ENCODE results near the gene MPZL2. TPM values are rescaled to one million over a fixed set of nuclear protein-coding genes. Genes with fewer than 3 reads are reported as not detected.

Gene MPZL2
- total RNA-seq, 1 donor, result 0.36 TPM

- DNase-seq (ENCODE audit: low read depth), result no peak
- H3K4me3 ChIP-seq (ENCODE audit: low read depth, low read length), result no peak overlapping the region
- no peak for TF ChIP-seq CTCF (IDR thresholded peaks at IDR 0.05; ENCODE audit: insufficient read depth, low read length)
Measured at GRCh38 chr11:118283756-118284350, 19.8 kb upstream of the MPZL2 start.

GRCh38 chr11:118283037-118283636 lies 19.0 kb upstream of the MPZL2 start:
- no peak for DNase-seq (ENCODE audit: low read depth)
- TF ChIP-seq CTCF (IDR thresholded peaks at IDR 0.05; ENCODE audit: insufficient read depth, low read length), result no peak
- no peak overlapping the region for H3K4me3 ChIP-seq (ENCODE audit: low read depth, low read length)

- H3K4me3 ChIP-seq (ENCODE audit: low read depth, low read length), result no peak overlapping the region
- no peak for TF ChIP-seq CTCF (IDR thresholded peaks at IDR 0.05; ENCODE audit: insufficient read depth, low read length)
- DNase-seq (ENCODE audit: low read depth), result no peak
Measured at GRCh38 chr11:118282606-118283005, 18.5 kb upstream of the MPZL2 start.

GRCh38 chr11:118281284-118281683 lies 17.2 kb upstream of the MPZL2 start:
- no peak overlapping the region for H3K4me3 ChIP-seq (ENCODE audit: low read depth, low read length)
- no peak for DNase-seq (ENCODE audit: low read depth)
- TF ChIP-seq CTCF (IDR thresholded peaks at IDR 0.05; ENCODE audit: insufficient read depth, low read length), result no peak

- DNase-seq (ENCODE audit: low read depth), result peak; percentile 9
- TF ChIP-seq CTCF (IDR thresholded peaks at IDR 0.05; ENCODE audit: insufficient read depth, low read length), result no peak
- H3K4me3 ChIP-seq (ENCODE audit: low read depth, low read length), result no peak overlapping the region
Measured at GRCh38 chr11:118277312-118277711, 13.2 kb upstream of the MPZL2 start.

- no peak for DNase-seq (ENCODE audit: low read depth)
- no peak for TF ChIP-seq CTCF (IDR thresholded peaks at IDR 0.05; ENCODE audit: insufficient read depth, low read length)
Measured at GRCh38 chr11:118276422-118276821, 12.3 kb upstream of the MPZL2 start.

GRCh38 chr11:118275176-118275575 lies 11.1 kb upstream of the MPZL2 start:
- TF ChIP-seq CTCF (IDR thresholded peaks at IDR 0.05; ENCODE audit: insufficient read depth, low read length), result no peak
- H3K4me3 ChIP-seq (ENCODE audit: low read depth, low read length), result no peak overlapping the region
- DNase-seq (ENCODE audit: low read depth), result peak; percentile 29

More at GRCh38 chr11:118276422-118276821, 12.3 kb upstream of the MPZL2 start:
- no peak overlapping the region for H3K4me3 ChIP-seq (ENCODE audit: low read depth, low read length)
